A549 (cell line): ENCODE results near the gene HS3ST5. TPM values are rescaled to one million over a fixed set of nuclear protein-coding genes. Genes with fewer than 3 reads are reported as not detected.
"Not testable (repeated sequence)": the region's sequence is repeated elsewhere in the genome, so short reads cannot be mapped to it uniquely, and the experiment has no call there.

ENCODE experiments used
- ATAC-seq, 2 experiments: fragments of 200-7000 bp in 1 of 2; fragments of >200 bp in 1 of 2; cut with Nextera tagmentation in 1 of 2; cut with Tn5 transposase in 1 of 2; 3 replicates each; pipeline versions ENCODE4 v1.8.0 to v1.9.1; 2018 to 2020; ENCODE audit warnings: mild to moderate bottlenecking in 1 of 2, moderate library complexity in 1 of 2
- CTCF ChIA-PET: fragments of 300-600 bp; sonication (Branson Sonifier 250); formaldehyde crosslinking; extraction: SDS; loops from one replicate; lab custom pipeline; 2021; ENCODE audit warnings: antibody characterized with exemption, inconsistent platforms; lab: Yijun Ruan, JAX
- POLR2A ChIA-PET: fragments of 350-600 bp; formaldehyde crosslinking; extraction: SDS; loops from one replicate; lab custom pipeline; 2021; ENCODE audit warnings: antibody characterized with exemption, inconsistent platforms; lab: Yijun Ruan, JAX
- DNase-seq, 2 experiments: peaks; one replicate each; pipeline versions ENCODE4 v3.0.0 to v3.0.0-alpha.2; 2011 to 2016; ENCODE audit warnings: low read depth in 1 of 2, low spot score in 1 of 2
- FAIRE-seq: peaks from 2 replicates; lab custom pipeline; 2011; peaks lifted over from hg19 to GRCh38; lab: Jason Lieb, UNC
- H3K27ac ChIP-seq, 2 experiments: fragments of >200 bp; sonication (Bioruptor Twin); formaldehyde crosslinking; 3 replicates each; pipeline ENCODE4 v1.5.1; 2016 to 2017
- H3K4me1 ChIP-seq: fragments of >200 bp; sonication (Bioruptor Twin); formaldehyde crosslinking; 3 replicates; pipeline ENCODE4 v1.6.1; 2016
- H3K4me2 ChIP-seq: fragments of >200 bp; sonication (Bioruptor Twin); formaldehyde crosslinking; 3 replicates; pipeline ENCODE4 v1.6.1; 2016
- H3K4me3 ChIP-seq: fragments of >200 bp; sonication (Bioruptor Twin); formaldehyde crosslinking; 3 replicates; pipeline ENCODE4 v1.5.1; 2016
- H3K9me3 ChIP-seq: fragments of >200 bp; sonication (Bioruptor Twin); formaldehyde crosslinking; 3 replicates; pipeline ENCODE4 v1.6.1; 2016
- FOSB ChIP-seq: fragments of 250-450 bp; sonication (Bioruptor Pico); IDR thresholded peaks from 2 replicates; pipeline ENCODE4 v1.5.0; 2020; ENCODE audit warnings: mild to moderate bottlenecking, moderate library complexity
- FOSL2 ChIP-seq, 2 experiments: fragments of 450-650 bp in 1 of 2; fragments of >200 bp in 1 of 2; sonication (Bioruptor Twin) in 1 of 2; formaldehyde crosslinking; IDR thresholded peaks; 2 replicates each; pipeline versions ENCODE4 v1.5.0 to v1.6.1; 2016 to 2020; ENCODE audit warnings: mild to moderate bottlenecking in 1 of 2, moderate library complexity in 1 of 2
- FOXS1 ChIP-seq: fragments of 250-450 bp; sonication (Bioruptor Pico); IDR thresholded peaks from 2 replicates; pipeline ENCODE4 v1.5.0; 2020; ENCODE audit warnings: mild to moderate bottlenecking, moderate library complexity
- HOXB5 ChIP-seq: fragments of 250-450 bp; sonication (Bioruptor Pico); IDR thresholded peaks from 2 replicates; pipeline ENCODE4 v1.5.0; 2020; ENCODE audit warnings: mild to moderate bottlenecking, moderate library complexity
- KDM5A ChIP-seq: fragments of 200-600 bp; sonication (generic); IDR thresholded peaks from 2 replicates; pipeline ENCODE4 v1.6.1; 2016; ENCODE audit warnings: antibody characterized with exemption, mild to moderate bottlenecking
- MAZ ChIP-seq: fragments of 150-350 bp; IDR thresholded peaks from 2 replicates; pipeline ENCODE4 v1.6.1; 2014; ENCODE audit warnings: antibody characterized with exemption, low read depth, low read length, borderline replicate concordance
- NFE2L2 ChIP-seq: fragments of 150-350 bp; conservative IDR thresholded peaks from 2 replicates; pipeline ENCODE4 v1.6.1; 2014; ENCODE audit warnings: low read length
- POLR2AphosphoS2 ChIP-seq: conservative IDR thresholded peaks from 2 replicates; pipeline ENCODE4 v1.6.1; 2012; ENCODE audit warnings: low read length, improper control_type of control experiment, inconsistent platforms
- RARB ChIP-seq: fragments of 250-450 bp; sonication (Bioruptor Pico); IDR thresholded peaks from 2 replicates; pipeline ENCODE4 v1.8.0; 2021; ENCODE audit warnings: mild to moderate bottlenecking, moderate library complexity
- ZNF302 ChIP-seq: fragments of 250-450 bp; sonication (Bioruptor Pico); IDR thresholded peaks from 2 replicates; pipeline ENCODE4 v1.9.0; 2021; ENCODE audit warnings: inconsistent platforms, mild to moderate bottlenecking, moderate library complexity
- WGBS: methylation state at CpG from one replicate; pipeline ENCODE4 v1.1.6; 2017; ENCODE audit errors: missing lambda C conversion rate; 5-methylcytosine and 5-hydroxymethylcytosine counted together
- polyA plus RNA-seq, 4 experiments: library from polyadenylated mRNA; depleted of rRNA in 3 of 4; stranded (reverse); fragments of >200 nt; fragmentation: RNase III in 1 of 4; extraction: RNeasy Plus Mini Kit Qiagen cat#74134 plus additional on column Dnase treatment in 1 of 4; gene quantifications; 2 replicates in 3 of 4; 3 replicates in 1 of 4; pipeline ENCODE4 v1.2.3, GENCODE V29; 2011 to 2017
- TF ChIP-seq, protein P1 (sequence below): IDR thresholded peaks from 2 replicates; pipeline ENCODE4 v1.6.1; 2012; ENCODE audit warnings: low read depth, borderline replicate concordance
- TF ChIP-seq, protein P2 (sequence below): fragments of 450-650 bp; IDR thresholded peaks from 2 replicates; pipeline ENCODE4 v1.6.1; 2014; ENCODE audit warnings: antibody characterized with exemption
- TF ChIP-seq, protein P3 (sequence below): fragments of >200 bp; sonication (Bioruptor Twin); formaldehyde crosslinking; IDR thresholded peaks from 3 replicates; pipeline ENCODE4 v1.6.1; 2016
- TF ChIP-seq, protein P4 (sequence below): fragments of 250-450 bp; sonication (Bioruptor Pico); IDR thresholded peaks from 2 replicates; pipeline ENCODE4 v1.5.0; 2021; ENCODE audit warnings: mild to moderate bottlenecking, moderate library complexity, borderline replicate concordance
- TF ChIP-seq, protein P5 (sequence below): IDR thresholded peaks from 2 replicates; pipeline ENCODE4 v1.6.1; 2012

Gene HS3ST5
- polyA plus RNA-seq, 2 of the 4 experiments (the other 2 are of a cell fraction), result not detected

DNA sequence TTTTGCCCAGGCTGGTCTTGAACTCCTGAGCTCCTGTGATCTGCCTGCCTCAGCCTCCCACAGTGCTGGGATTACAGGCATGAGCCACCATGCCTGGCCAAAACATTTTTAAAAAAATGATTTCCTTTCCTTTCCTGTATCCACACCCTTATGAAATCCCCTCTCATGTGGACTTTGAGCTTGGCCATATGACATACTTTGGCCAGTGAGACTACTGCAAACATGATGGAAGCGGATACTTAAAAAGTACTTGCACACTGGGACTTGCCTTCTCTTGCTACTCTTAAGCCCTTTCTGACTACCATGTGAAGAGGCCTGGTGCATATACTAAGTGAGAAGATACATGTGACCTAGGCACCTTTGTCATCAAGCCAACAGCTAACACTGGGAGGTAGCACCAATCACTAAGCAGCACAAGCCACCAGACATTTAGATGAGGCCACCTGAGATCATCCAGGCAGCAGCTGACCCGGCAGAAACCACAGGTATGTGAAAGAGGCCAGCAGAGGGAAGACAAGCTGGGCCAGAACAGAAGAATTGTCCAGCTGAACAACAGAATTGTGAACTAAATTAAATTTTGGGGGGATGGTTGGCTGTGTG is 293.4 kb downstream of the HS3ST5 start (continued):
- TF ChIP-seq, protein P1, sequence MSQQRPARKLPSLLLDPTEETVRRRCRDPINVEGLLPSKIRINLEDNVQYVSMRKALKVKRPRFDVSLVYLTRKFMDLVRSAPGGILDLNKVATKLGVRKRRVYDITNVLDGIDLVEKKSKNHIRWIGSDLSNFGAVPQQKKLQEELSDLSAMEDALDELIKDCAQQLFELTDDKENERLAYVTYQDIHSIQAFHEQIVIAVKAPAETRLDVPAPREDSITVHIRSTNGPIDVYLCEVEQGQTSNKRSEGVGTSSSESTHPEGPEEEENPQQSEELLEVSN, result no peak
- no peak for TF ChIP-seq ZNF302 (CRISPR knock-in tag)

DNA sequence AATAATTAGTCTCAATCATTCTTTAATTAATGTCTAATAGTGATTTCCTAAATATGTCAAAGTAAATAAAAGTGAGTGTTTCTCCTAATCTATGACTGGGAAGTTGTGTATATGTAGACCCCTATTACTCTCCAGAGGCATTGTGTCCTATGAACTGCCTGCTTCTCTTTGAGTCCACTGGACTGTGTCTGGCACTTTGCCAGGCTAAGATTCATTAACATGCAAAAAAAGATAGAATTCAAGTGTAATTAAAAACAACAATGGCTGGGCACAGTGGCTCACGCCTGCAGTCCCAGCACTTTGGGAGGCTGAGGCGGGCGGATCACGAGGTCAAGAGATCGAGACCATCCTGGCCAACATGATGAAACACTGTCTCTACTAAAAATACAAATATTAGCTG is 298.3 kb downstream of the HS3ST5 start:
- H3K4me3 ChIP-seq, H3K4me2 ChIP-seq, H3K4me1 ChIP-seq, FAIRE-seq, CTCF ChIA-PET, H3K9me3 ChIP-seq, H3K27ac ChIP-seq, ATAC-seq, DNase-seq, POLR2A ChIA-PET: not testable (repeated sequence)
- WGBS, result 72% methylated on average over 5 of the region's 5 CpGs

DNA sequence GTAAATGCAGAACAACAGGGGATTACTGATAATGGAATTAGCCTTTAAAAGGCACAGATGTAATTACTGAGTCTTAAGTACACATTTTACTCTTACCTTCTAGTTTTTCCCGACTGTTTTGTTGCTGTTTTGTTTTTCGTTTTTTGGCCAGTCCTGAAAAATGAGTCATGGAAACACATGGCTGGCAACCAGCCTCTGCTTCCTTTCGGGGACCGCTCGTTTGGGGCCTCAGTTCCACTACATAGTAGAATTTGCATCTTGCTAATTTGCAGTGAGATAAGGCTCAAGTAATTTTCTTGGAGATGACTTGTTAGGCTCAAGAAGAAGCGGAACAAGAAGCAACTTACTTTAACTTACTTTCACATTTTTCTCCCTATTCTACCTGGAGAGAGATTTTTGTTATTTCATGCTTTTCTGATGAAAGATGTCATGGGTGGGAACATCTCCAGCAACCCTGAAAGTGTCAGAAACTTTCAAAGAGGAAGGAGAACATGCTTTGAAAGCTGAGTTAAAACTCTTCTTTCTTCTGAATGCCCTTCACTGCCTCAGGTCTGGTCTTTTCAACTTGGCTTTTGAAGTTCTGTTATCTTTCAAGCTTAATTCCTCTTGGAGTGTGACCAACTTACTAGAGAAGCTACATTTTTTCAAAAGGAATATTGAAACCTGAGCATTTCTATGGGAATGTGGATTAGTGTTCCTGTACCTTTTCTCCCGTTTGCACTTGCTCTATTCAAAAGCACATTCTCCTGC is 300.4 kb downstream of the HS3ST5 start:
- no peak for DNase-seq
- no peak overlapping the region for H3K27ac ChIP-seq
- TF ChIP-seq MAZ (no peak), FOXS1 (CRISPR knock-in tag) (no peak), KDM5A (no peak), ZNF302 (CRISPR knock-in tag) (no peak), RARB (CRISPR knock-in tag) (no peak), FOSB (no peak), NFE2L2 (no peak), POLR2AphosphoS2 (no peak), FOSL2 (IDR thresholded peaks at IDR 0.05) (no peak), FOSL2 (CRISPR knock-in tag; IDR thresholded peaks at IDR 0.05) (no peak), HOXB5 (no peak)
- TF ChIP-seq, protein P2, sequence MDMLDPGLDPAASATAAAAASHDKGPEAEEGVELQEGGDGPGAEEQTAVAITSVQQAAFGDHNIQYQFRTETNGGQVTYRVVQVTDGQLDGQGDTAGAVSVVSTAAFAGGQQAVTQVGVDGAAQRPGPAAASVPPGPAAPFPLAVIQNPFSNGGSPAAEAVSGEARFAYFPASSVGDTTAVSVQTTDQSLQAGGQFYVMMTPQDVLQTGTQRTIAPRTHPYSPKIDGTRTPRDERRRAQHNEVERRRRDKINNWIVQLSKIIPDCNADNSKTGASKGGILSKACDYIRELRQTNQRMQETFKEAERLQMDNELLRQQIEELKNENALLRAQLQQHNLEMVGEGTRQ, result no peak
- TF ChIP-seq, protein P3, sequence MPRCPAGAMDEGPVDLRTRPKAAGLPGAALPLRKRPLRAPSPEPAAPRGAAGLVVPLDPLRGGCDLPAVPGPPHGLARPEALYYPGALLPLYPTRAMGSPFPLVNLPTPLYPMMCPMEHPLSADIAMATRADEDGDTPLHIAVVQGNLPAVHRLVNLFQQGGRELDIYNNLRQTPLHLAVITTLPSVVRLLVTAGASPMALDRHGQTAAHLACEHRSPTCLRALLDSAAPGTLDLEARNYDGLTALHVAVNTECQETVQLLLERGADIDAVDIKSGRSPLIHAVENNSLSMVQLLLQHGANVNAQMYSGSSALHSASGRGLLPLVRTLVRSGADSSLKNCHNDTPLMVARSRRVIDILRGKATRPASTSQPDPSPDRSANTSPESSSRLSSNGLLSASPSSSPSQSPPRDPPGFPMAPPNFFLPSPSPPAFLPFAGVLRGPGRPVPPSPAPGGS, result no peak
- TF ChIP-seq, protein P4, sequence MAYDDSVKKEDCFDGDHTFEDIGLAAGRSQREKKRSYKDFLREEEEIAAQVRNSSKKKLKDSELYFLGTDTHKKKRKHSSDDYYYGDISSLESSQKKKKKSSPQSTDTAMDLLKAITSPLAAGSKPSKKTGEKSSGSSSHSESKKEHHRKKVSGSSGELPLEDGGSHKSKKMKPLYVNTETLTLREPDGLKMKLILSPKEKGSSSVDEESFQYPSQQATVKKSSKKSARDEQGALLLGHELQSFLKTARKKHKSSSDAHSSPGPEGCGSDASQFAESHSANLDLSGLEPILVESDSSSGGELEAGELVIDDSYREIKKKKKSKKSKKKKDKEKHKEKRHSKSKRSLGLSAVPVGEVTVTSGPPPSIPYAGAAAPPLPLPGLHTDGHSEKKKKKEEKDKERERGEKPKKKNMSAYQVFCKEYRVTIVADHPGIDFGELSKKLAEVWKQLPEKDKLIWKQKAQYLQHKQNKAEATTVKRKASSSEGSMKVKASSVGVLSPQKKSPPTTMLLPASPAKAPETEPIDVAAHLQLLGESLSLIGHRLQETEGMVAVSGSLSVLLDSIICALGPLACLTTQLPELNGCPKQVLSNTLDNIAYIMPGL (CRISPR knock-in tag), result no peak
- TF ChIP-seq, protein P5, sequence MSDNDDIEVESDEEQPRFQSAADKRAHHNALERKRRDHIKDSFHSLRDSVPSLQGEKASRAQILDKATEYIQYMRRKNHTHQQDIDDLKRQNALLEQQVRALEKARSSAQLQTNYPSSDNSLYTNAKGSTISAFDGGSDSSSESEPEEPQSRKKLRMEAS, result no peak
- TF ChIP-seq, all 56 proteins: peak for 0
- ATAC-seq, result no peak
- ChIA-PET POLR2A (no interaction called here), CTCF (no interaction called here)
- no peak for FAIRE-seq
- Histone ChIP-seq H3K4me2 (no peak overlapping the region), H3K4me1 (no peaks in the 10 kb centered on the region), H3K9me3 (no peaks in the 10 kb centered on the region), H3K4me3 (no peak overlapping the region)
- 43% methylated on average over 7 of the region's 7 CpGs for WGBS
